Suprapubic skin (tissue), 4 donors: ENCODE results near the gene VAT1. TPM values are rescaled to one million over a fixed set of nuclear protein-coding genes. Genes with fewer than 3 reads are reported as not detected.

Experiments
- DNase-seq, 2 donors: peaks; one replicate each; pipeline ENCODE4 v3.0.0-alpha.2; 2019; ENCODE audit warnings: low spot score in 2 of 2
- H3K27ac ChIP-seq: fragments of 200-600 bp; sonication (generic); one replicate; pipeline ENCODE4 v1.5.1; 2019
- H3K27me3 ChIP-seq: fragments of 200-600 bp; sonication (generic); one replicate; pipeline ENCODE4 v1.5.1; 2019
- H3K36me3 ChIP-seq: fragments of 200-600 bp; sonication (generic); one replicate; pipeline ENCODE4 v1.5.1; 2019
- H3K4me1 ChIP-seq: fragments of 200-600 bp; sonication (generic); one replicate; pipeline ENCODE4 v1.5.1; 2019
- H3K4me3 ChIP-seq: fragments of 200-600 bp; sonication (generic); one replicate; pipeline ENCODE4 v1.5.1; 2019; ENCODE audit warnings: mild to moderate bottlenecking
- H3K9me3 ChIP-seq: fragments of 200-600 bp; sonication (generic); one replicate; pipeline ENCODE4 v1.5.1; 2019
- EP300 ChIP-seq: sonication (generic); formaldehyde crosslinking; IDR thresholded peaks from one replicate; pipeline ENCODE4 v1.6.1; 2017; ENCODE audit warnings: antibody characterized with exemption
- POLR2A ChIP-seq, 2 donors: fragments of 450-650 bp; IDR thresholded peaks; one replicate each; pipeline ENCODE4 v1.6.1; 2017; ENCODE audit warnings: antibody characterized with exemption in 2 of 2, mild to moderate bottlenecking in 2 of 2, moderate library complexity in 2 of 2
- POLR2AphosphoS5 ChIP-seq, 3 donors: sonication (generic); formaldehyde crosslinking; IDR thresholded peaks; one replicate each; pipeline ENCODE4 v1.6.1; 2017; ENCODE audit warnings: antibody characterized with exemption in 3 of 3
- WGBS: methylation state at CpG from one replicate; pipeline ENCODE4 v1.1.5; 2018; 5-methylcytosine and 5-hydroxymethylcytosine counted together
- total RNA-seq, 4 donors: library from RNA; depleted of rRNA; stranded (reverse); fragments of >200 nt; gene quantifications; one replicate each; pipeline ENCODE4 v1.1.0, GENCODE V29; 2016
- TF ChIP-seq, protein P1 (sequence below), 2 donors: fragments of 200-600 bp in 1 of 2; fragments of 450-650 bp in 1 of 2; sonication (generic) in 1 of 2; IDR thresholded peaks; one replicate each; pipeline ENCODE4 v1.5.1; 2016 to 2019; ENCODE audit warnings: antibody characterized with exemption in 2 of 2, mild to moderate bottlenecking in 1 of 2, moderate library complexity in 1 of 2

VAT1 gene
- total RNA-seq, 4 donors from 2014 or later: 125 to 234 (median 188) TPM

DNA sequence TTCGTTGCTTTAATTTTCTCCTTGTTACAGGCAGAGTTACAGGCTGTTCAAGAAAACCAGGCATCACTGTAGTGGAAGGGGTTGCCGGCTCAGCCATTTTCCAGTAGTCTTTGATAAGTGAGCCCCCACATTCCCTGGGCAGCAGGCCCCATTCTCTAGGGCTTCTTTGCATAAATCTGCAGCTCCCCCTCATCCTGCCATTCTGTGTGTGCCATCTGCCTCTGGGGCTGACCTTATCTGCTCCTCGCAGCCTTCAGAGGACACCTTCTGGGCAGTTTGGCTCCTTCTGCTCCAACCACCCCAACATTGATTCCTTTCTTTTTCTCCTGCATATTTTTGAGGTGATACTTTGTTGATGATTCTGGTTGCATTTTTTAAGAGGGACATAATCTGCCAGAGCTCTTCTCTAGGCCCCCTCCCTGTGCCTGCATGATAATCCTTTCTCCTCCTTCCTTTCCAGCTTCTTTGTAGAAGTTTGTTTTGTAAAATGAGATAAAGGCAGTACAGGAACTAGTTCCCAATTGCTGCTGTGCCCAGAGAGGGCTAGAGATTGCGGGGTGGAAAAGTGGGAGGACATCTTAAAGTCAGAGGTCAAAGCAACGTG lies 19.9 kb upstream of the VAT1 start:
- H3K4me1 ChIP-seq: no peaks in the 10 kb centered on the region
- 79% methylated on average over 5 of the region's 5 CpGs for WGBS
- no peak overlapping the region for H3K27ac ChIP-seq
- H3K36me3 ChIP-seq: no peaks in the 10 kb centered on the region
- H3K9me3 ChIP-seq: no peaks in the 10 kb centered on the region
- TF ChIP-seq POLR2A (IDR thresholded peaks at IDR 0.05) (no peak), POLR2AphosphoS5 (IDR thresholded peaks at IDR 0.05) (no peak), EP300 (no peak)
- TF ChIP-seq, protein P1, sequence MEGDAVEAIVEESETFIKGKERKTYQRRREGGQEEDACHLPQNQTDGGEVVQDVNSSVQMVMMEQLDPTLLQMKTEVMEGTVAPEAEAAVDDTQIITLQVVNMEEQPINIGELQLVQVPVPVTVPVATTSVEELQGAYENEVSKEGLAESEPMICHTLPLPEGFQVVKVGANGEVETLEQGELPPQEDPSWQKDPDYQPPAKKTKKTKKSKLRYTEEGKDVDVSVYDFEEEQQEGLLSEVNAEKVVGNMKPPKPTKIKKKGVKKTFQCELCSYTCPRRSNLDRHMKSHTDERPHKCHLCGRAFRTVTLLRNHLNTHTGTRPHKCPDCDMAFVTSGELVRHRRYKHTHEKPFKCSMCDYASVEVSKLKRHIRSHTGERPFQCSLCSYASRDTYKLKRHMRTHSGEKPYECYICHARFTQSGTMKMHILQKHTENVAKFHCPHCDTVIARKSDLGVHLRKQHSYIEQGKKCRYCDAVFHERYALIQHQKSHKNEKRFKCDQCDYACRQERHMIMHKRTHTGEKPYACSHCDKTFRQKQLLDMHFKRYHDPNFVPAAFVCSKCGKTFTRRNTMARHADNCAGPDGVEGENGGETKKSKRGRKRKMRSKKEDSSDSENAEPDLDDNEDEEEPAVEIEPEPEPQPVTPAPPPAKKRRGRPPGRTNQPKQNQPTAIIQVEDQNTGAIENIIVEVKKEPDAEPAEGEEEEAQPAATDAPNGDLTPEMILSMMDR (IDR thresholded peaks at IDR 0.05): no peak
- no peak overlapping the region for H3K4me3 ChIP-seq
- DNase-seq: no peak
- no peaks in the 10 kb centered on the region for H3K27me3 ChIP-seq

DNA sequence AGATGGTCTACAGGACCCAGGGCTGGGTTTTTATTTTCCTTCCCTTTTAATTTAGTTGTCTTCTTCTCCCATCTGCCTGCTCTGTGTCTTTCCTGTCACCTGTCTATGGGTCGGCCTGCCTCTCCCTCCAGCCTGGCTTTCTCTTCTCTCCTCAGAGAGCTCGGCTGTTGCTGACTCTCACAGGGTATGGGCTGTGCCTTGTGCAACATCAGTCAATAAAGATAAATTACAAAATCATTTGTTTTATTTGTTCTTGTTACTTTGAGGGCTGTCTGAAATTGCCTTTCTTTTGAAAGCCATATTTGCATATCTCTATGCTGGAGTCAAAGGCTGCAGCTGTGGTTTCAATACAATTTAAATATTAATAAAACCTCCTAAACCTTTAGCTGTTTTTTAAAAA lies 18.5 kb upstream of the VAT1 start:
- Histone ChIP-seq H3K4me3 (no peak overlapping the region), H3K36me3 (no peaks in the 10 kb centered on the region), H3K9me3 (no peaks in the 10 kb centered on the region), H3K27me3 (no peaks in the 10 kb centered on the region), H3K27ac (no peak overlapping the region), H3K4me1 (no peaks in the 10 kb centered on the region)
- TF ChIP-seq POLR2A (IDR thresholded peaks at IDR 0.05) (no peak), POLR2AphosphoS5 (IDR thresholded peaks at IDR 0.05) (no peak), EP300 (no peak)
- TF ChIP-seq, protein P1 (IDR thresholded peaks at IDR 0.05): no peak
- no peak for DNase-seq
- 84% methylated on average over 2 of the region's 2 CpGs for WGBS

DNA sequence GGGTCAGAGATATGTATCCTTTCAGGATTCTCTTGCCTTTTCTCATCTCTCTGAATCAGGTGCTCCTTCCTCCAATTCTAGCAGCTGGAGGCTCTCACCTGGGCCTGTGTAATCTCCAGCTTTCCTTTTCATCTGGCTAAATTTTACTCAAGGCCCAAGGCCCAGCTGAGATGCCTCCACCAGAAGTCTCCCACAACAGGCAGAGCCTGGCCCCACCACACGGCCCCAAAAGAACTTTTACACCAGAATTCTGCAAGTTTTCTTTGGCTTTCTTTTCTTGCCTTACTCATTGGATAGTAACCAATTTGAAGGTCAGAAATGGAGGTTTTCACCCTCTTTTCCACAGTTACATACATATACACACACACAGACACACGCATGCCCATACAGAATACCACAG lies 17.5 kb upstream of the VAT1 start:
- no peak for DNase-seq
- WGBS: 95% methylated on average over 2 of the region's 2 CpGs
- TF ChIP-seq POLR2A (IDR thresholded peaks at IDR 0.05): no peak
- no peak for TF ChIP-seq POLR2AphosphoS5 (IDR thresholded peaks at IDR 0.05)
- TF ChIP-seq, protein P1 (IDR thresholded peaks at IDR 0.05): no peak
- no peak for TF ChIP-seq EP300

DNA sequence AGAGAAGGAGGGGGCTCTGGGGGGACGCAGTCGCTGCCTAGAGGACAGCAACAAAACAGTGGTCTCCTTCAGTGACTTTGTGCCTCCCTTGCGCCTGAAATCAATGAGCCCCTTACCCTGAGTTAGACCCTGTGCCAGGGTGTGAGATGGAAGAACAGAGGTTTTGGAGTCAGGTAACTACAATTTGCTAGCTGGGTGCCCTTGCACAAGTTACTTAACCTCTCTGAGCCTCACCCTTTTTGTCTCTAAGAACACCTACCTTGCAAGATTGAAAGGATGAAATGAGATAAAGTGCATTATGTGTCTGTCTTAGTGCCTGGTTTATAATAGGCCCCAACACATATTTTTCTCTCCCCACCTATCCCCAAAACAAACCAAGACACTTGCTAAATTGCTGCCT lies 12.7 kb upstream of the VAT1 start:
- H3K27me3 ChIP-seq: no peaks in the 10 kb centered on the region
- no peaks in the 10 kb centered on the region for H3K36me3 ChIP-seq
- TF ChIP-seq EP300 (no peak), POLR2A (IDR thresholded peaks at IDR 0.05) (no peak), POLR2AphosphoS5 (IDR thresholded peaks at IDR 0.05) (no peak)
- TF ChIP-seq, protein P1 (IDR thresholded peaks at IDR 0.05): no peak
- no peaks in the 10 kb centered on the region for H3K4me1 ChIP-seq
- H3K27ac ChIP-seq: no peak overlapping the region
- H3K4me3 ChIP-seq: no peak overlapping the region
- no peaks in the 10 kb centered on the region for H3K9me3 ChIP-seq
- no peak for DNase-seq
- WGBS: 86% methylated on average over 3 of the region's 3 CpGs

More for the DNA sequence above, 17.5 kb upstream of the VAT1 start:
- no peaks in the 10 kb centered on the region for H3K27me3 ChIP-seq
- H3K4me3 ChIP-seq: no peak overlapping the region
- H3K36me3 ChIP-seq: no peaks in the 10 kb centered on the region
- no peaks in the 10 kb centered on the region for H3K4me1 ChIP-seq
- H3K9me3 ChIP-seq: no peaks in the 10 kb centered on the region
- H3K27ac ChIP-seq: no peak overlapping the region

DNA sequence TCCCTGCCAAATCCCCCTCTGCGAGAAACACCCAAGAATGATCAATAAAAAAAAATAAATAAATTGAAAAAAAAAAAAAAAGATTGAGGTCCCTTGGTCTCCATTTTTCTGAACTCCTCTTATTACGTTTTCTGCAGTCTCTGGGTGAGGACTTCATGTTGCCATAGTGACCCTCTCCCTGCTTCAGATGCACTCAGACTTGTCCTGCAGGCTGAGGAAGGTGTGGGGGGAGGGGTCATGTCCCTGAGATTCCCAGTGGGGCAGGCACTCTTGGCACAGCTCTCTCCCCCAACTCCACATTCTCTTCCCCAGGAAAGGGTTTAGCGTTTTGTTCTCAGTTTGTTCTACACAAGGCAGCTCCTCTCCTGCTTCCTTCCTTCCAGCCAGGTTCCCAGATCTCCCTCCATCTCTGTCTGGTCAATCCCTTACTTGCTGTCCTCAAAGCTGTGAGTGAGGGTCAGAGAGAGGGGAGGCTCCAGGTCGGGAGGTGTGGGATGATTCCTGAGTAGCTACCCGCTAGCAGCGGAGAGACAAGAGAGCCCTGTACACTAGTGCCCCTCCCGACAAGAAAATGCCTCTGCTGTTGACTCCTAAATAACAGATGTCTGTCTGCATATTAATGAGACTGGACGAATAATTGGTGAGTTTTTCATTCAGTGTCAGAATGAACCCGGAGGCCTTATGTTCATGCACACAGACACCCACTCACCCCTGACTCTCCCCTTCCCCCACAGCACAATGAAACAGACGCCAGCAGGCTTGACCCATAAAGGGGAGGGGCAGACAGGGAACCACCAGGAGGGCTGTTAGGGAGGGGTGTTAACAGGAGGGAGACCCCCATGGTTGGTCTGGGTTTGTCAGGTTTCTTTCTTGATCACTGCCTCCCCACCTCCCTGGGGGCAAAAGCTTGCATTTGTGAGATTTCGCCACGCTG lies 12.0 kb upstream of the VAT1 start:
- TF ChIP-seq, protein P1 (IDR thresholded peaks at IDR 0.05): no peak
- TF ChIP-seq EP300 (no peak), POLR2A (IDR thresholded peaks at IDR 0.05) (no peak), POLR2AphosphoS5 (IDR thresholded peaks at IDR 0.05) (no peak)
- Histone ChIP-seq H3K4me1 (no peaks in the 10 kb centered on the region), H3K36me3 (no peaks in the 10 kb centered on the region), H3K27ac (no peak overlapping the region), H3K9me3 (no peaks in the 10 kb centered on the region), H3K27me3 (no peaks in the 10 kb centered on the region), H3K4me3 (no peak overlapping the region)
- 48% methylated on average over 12 of the region's 12 CpGs for WGBS
- DNase-seq: no peak
